Esophagus squamous epithelium (tissue), 4 donors: ENCODE data around the gene CALML5.

Source experiments
- CTCF ChIP-seq, 6 experiments: fragments of 450-650 bp in 4 of 6; fragments of 200-600 bp in 2 of 6; sonication (generic) in 2 of 6; IDR thresholded peaks; one replicate each; pipeline ENCODE4 v1.5.1; 2016 to 2019; ENCODE audit warnings: antibody characterized with exemption in 6 of 6, mild to moderate bottlenecking in 4 of 6, moderate library complexity in 4 of 6
- POLR2A ChIP-seq, 4 donors: fragments of 450-650 bp; IDR thresholded peaks; one replicate each; pipeline ENCODE4 v1.6.1; 2017; ENCODE audit warnings: antibody characterized with exemption in 4 of 4, mild to moderate bottlenecking in 4 of 4, moderate library complexity in 3 of 4

DNA sequence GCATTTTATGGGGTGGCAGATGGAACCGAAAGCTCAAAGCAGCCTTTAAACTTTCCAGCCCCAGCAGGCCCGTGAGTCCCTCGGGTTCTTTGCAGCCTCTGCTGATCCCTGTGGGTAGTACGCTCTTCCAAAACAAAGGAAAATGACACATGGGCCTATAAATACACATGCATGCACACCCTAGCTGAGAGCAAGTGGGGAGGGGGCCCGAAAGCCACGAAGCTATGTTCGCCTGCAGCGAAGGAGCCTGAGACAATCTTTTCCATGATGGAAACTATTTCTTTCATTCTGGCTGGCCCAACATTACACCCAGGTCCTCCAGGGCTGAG is 32.2 kb downstream of the CALML5 start:
- TF ChIP-seq POLR2A (IDR thresholded peaks at IDR 0.05) (no peak), CTCF (IDR thresholded peaks at IDR 0.05) (peak in 1 of 6 experiments; percentile 13)
